Nephron progenitor cell (in vitro differentiated cells): ENCODE measurements around the gene MCHR1.

Source experiments
- DNase-seq: peaks from one replicate; pipeline ENCODE4 v3.0.0; 2021
- H3K27ac Mint-ChIP-seq: 2 replicates; pipeline ENCODE4 v1.8.0; 2021; ENCODE audit warnings: mild to moderate bottlenecking, moderate library complexity, mixed read lengths
- H3K27me3 Mint-ChIP-seq: 2 replicates; pipeline ENCODE4 v1.8.0; 2021; ENCODE audit warnings: mild to moderate bottlenecking, low read depth, mixed read lengths; ENCODE audit not compliant: poor library complexity
- H3K36me3 Mint-ChIP-seq: 2 replicates; pipeline ENCODE4 v1.8.0; 2021; ENCODE audit warnings: low read depth, mixed read lengths
- H3K4me1 Mint-ChIP-seq: 2 replicates; pipeline ENCODE4 v1.8.0; 2021; ENCODE audit warnings: mixed read lengths
- H3K4me3 Mint-ChIP-seq: 2 replicates; pipeline ENCODE4 v1.8.0; 2021; ENCODE audit warnings: mild to moderate bottlenecking, moderate library complexity, mixed read lengths
- H3K9me3 Mint-ChIP-seq: 2 replicates; pipeline ENCODE4 v1.8.0; 2021; ENCODE audit warnings: mild to moderate bottlenecking, moderate library complexity, mixed read lengths
- CTCF ChIP-seq: fragments of 200-600 bp; sonication (generic); IDR thresholded peaks from 2 replicates; pipeline ENCODE4 v1.5.0; 2021; ENCODE audit warnings: antibody characterized with exemption

The MCHR1 gene

DNA sequence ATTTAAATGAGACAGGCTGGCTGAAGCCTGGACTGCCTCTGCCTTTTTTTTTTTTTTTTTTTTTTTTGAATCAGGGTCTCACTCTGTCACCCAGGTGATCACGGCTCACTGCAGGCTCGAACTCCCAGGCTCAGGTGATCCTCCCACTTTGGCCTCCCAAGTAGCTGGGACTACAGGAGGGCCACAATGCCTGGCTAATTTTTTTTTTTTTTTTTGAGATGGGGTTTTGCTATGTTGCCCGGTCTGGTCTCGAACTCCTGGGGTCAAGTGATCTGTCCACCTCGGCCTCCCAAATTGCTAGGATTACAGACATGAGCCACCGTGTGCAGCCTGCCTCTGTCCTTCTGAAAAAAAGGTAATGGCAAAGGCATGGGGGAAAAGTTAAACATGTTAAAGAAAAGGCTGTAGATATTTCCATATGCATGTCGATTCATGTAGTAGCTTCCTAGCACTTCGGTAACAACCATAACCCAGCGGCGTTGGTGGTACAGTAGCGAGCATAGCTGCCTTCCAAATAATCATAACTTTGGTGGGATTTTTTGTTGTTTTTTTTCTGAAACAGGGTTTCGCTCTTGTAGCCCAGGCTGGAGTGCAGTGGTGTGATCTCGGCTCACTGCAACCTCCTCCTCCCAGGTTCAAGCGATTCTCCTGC, 48.8 kb downstream of the MCHR1 start:
- H3K36me3 Mint-ChIP-seq, result no peaks in the 10 kb centered on the region
- no peak overlapping the region for H3K4me3 Mint-ChIP-seq
- no peak for DNase-seq
- TF ChIP-seq CTCF, result no peak
- H3K27ac Mint-ChIP-seq, result peak overlapping the region; percentile 82
- H3K27me3 Mint-ChIP-seq, result peaks cover 10% of the 10 kb centered on the region
- peaks cover 58% of the 10 kb centered on the region for H3K4me1 Mint-ChIP-seq
- peaks cover 4% of the 10 kb centered on the region for H3K9me3 Mint-ChIP-seq

- no peak for DNase-seq
- no peak for TF ChIP-seq CTCF
- H3K4me3 Mint-ChIP-seq, result no peak overlapping the region
- H3K36me3 Mint-ChIP-seq, result no peaks in the 10 kb centered on the region
- H3K27me3 Mint-ChIP-seq, result peaks cover 10% of the 10 kb centered on the region
- H3K27ac Mint-ChIP-seq, result peak overlapping the region; percentile 82
- H3K9me3 Mint-ChIP-seq, result peaks cover 4% of the 10 kb centered on the region
- H3K4me1 Mint-ChIP-seq, result peaks cover 55% of the 10 kb centered on the region
Observed at GRCh38 chr22:40728731-40729189, 49.5 kb downstream of the MCHR1 start.

GRCh38 chr22:40729284-40729683, 50.0 kb downstream of the MCHR1 start:
- Mint-ChIP-seq H3K9me3 (peaks cover 4% of the 10 kb centered on the region), H3K4me1 (peaks cover 58% of the 10 kb centered on the region), H3K27ac (no peak overlapping the region), H3K4me3 (no peak overlapping the region), H3K36me3 (no peaks in the 10 kb centered on the region), H3K27me3 (peaks cover 10% of the 10 kb centered on the region)
- TF ChIP-seq CTCF, result no peak
- no peak for DNase-seq
